A549 treated with DMSO at 1 μM for 4 hours (cell line): Measurements from ENCODE around the gene TINAG. TPM values are rescaled to one million over a fixed set of nuclear protein-coding genes. Genes with fewer than 3 reads are reported as not detected.

Experiments used
- total RNA-seq: library from RNA; stranded (reverse); fragments of 200-300 nt; extraction: Qiagen RNA extraction; gene quantifications from 5 replicates; pipeline ENCODE4 v1.2.3, GENCODE V29; 2022; ENCODE audit warnings: low read depth

Gene TINAG, protein sequence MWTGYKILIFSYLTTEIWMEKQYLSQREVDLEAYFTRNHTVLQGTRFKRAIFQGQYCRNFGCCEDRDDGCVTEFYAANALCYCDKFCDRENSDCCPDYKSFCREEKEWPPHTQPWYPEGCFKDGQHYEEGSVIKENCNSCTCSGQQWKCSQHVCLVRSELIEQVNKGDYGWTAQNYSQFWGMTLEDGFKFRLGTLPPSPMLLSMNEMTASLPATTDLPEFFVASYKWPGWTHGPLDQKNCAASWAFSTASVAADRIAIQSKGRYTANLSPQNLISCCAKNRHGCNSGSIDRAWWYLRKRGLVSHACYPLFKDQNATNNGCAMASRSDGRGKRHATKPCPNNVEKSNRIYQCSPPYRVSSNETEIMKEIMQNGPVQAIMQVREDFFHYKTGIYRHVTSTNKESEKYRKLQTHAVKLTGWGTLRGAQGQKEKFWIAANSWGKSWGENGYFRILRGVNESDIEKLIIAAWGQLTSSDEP
- not detected in 5 replicates for total RNA-seq

DNA sequence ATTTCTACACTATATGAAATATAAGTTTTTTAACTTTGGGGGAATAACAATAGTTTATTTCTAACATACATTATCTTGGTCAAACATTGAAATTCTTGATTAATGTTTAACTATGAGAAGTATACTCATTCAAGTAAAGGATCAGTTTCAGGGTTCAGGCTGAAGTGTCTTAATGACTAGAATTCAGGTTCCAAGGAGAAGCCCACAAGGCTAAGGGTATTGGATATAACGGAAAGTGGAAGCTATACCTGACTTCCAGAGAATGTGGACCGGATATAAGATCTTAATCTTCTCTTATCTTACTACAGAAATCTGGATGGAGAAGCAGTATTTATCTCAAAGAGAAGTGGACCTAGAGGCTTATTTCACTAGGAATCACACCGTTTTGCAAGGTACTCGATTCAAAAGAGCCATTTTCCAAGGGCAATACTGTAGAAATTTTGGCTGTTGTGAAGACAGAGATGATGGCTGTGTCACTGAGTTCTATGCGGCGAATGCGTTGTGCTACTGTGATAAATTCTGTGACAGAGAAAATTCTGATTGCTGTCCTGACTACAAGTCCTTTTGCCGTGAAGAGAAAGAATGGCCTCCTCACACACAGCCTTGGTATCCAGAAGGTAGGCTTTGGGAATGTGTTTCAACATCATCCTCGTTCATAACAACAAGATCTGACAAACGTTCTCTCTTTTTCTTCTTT, at the start of gene TINAG:
TINAG (plus strand) TSS at position 153 of the 697 bp plus-strand sequence; CDS start at position 263, 110 bp downstream.

Other genes starting within 250 kb of the TINAG start
- gene MLIP, start 197.0 kb upstream of the TINAG start, total RNA-seq: not detected in 5 replicates